SK-N-SH treated with all-trans-retinoic acid at 6 μM for 48 hours (cell line): Measurements from ENCODE around the gene PDCD2L.

Experiments used
- ATAC-seq: fragments of 200-7000 bp; cut with Tn5 transposase; 3 replicates; pipeline ENCODE4 v1.9.1; 2020; ENCODE audit warnings: mild to moderate bottlenecking, moderate library complexity
- ARNTL ChIP-seq: fragments of 450-650 bp; formaldehyde crosslinking; IDR thresholded peaks from 2 replicates; pipeline ENCODE4 v1.5.0; 2020; ENCODE audit warnings: low read depth, mild to moderate bottlenecking, moderate library complexity, borderline replicate concordance
- BACH2 ChIP-seq: fragments of 250-450 bp; sonication (Bioruptor Pico); IDR thresholded peaks from 2 replicates; pipeline ENCODE4 v1.9.0; 2021; ENCODE audit warnings: mild to moderate bottlenecking, borderline replicate concordance
- CREB5 ChIP-seq: fragments of 250-450 bp; sonication (Bioruptor Pico); IDR thresholded peaks from 2 replicates; pipeline ENCODE4 v1.5.1; 2020; ENCODE audit warnings: low read depth, mild to moderate bottlenecking, moderate library complexity
- CSDC2 ChIP-seq: fragments of 250-450 bp; sonication (Bioruptor Pico); IDR thresholded peaks from 2 replicates; pipeline ENCODE4 v1.5.0; 2020; ENCODE audit warnings: mild to moderate bottlenecking, moderate library complexity
- CSRNP3 ChIP-seq: fragments of 250-450 bp; sonication (Bioruptor Pico); IDR thresholded peaks from 2 replicates; pipeline ENCODE4 v1.5.1; 2021; ENCODE audit warnings: mild to moderate bottlenecking, moderate library complexity
- ESRRG ChIP-seq: fragments of 250-450 bp; sonication (Bioruptor Pico); IDR thresholded peaks from 2 replicates; pipeline ENCODE4 v1.6.1; 2021; ENCODE audit warnings: mild to moderate bottlenecking
- ISL1 ChIP-seq: fragments of 250-450 bp; sonication (Bioruptor Pico); IDR thresholded peaks from 2 replicates; pipeline ENCODE4 v2.1.2; 2022; ENCODE audit warnings: mild to moderate bottlenecking, moderate library complexity
- OSR1 ChIP-seq: fragments of 250-450 bp; sonication (Bioruptor Pico); IDR thresholded peaks from 2 replicates; pipeline ENCODE4 v1.8.0; 2022; ENCODE audit warnings: moderate library complexity, mild to moderate bottlenecking, inconsistent platforms
- PATZ1 ChIP-seq: fragments of 250-450 bp; sonication (Bioruptor Pico); IDR thresholded peaks from 2 replicates; pipeline ENCODE4 v1.8.0; 2020; ENCODE audit warnings: mild to moderate bottlenecking, moderate library complexity, borderline replicate concordance
- POU6F1 ChIP-seq: fragments of 250-450 bp; sonication (Bioruptor Pico); IDR thresholded peaks from 2 replicates; pipeline ENCODE4 v1.8.0; 2021; ENCODE audit warnings: low read depth, mild to moderate bottlenecking, moderate library complexity, borderline replicate concordance
- RARB ChIP-seq: fragments of 250-450 bp; sonication (Bioruptor Pico); IDR thresholded peaks from 2 replicates; pipeline ENCODE4 v1.8.0; 2021; ENCODE audit warnings: mild to moderate bottlenecking, moderate library complexity
- SNAI2 ChIP-seq: fragments of 250-450 bp; sonication (Bioruptor Pico); IDR thresholded peaks from 2 replicates; pipeline ENCODE4 v1.5.0; 2020; ENCODE audit warnings: mild to moderate bottlenecking, moderate library complexity
- TOX ChIP-seq: fragments of 250-450 bp; sonication (Bioruptor Pico); IDR thresholded peaks from 2 replicates; pipeline ENCODE4 v1.8.0; 2021; ENCODE audit warnings: mild to moderate bottlenecking, moderate library complexity, borderline replicate concordance
- TSHZ2 ChIP-seq: fragments of 250-450 bp; sonication (Bioruptor Pico); IDR thresholded peaks from 2 replicates; pipeline ENCODE4 v1.5.0; 2020; ENCODE audit warnings: mild to moderate bottlenecking, moderate library complexity
- ZC3H10 ChIP-seq: fragments of 250-450 bp; sonication (Bioruptor Pico); IDR thresholded peaks from 2 replicates; pipeline ENCODE4 v1.5.1; 2021; ENCODE audit warnings: mild to moderate bottlenecking, moderate library complexity
- ZFP3 ChIP-seq: fragments of 250-450 bp; sonication (Bioruptor Pico); IDR thresholded peaks from 2 replicates; pipeline ENCODE4 v1.5.0; 2020; ENCODE audit warnings: mild to moderate bottlenecking, moderate library complexity
- ZFP30 ChIP-seq: fragments of 450-650 bp; formaldehyde crosslinking; IDR thresholded peaks from 2 replicates; pipeline ENCODE4 v1.5.0; 2022; ENCODE audit warnings: mild to moderate bottlenecking, moderate library complexity

Gene PDCD2L

GRCh38 chr19:34365463-34366401 lies 38.5 kb upstream of the PDCD2L start:
- TF ChIP-seq CREB5 (CRISPR knock-in tag), result no peak
- no peak for TF ChIP-seq ZFP30 (CRISPR knock-in tag)
- no peak for TF ChIP-seq ZFP3
- no peak for TF ChIP-seq TSHZ2
- no peak for TF ChIP-seq ZC3H10 (CRISPR knock-in tag)
- TF ChIP-seq TOX (CRISPR knock-in tag), result no peak
- peak; percentile 70 for ATAC-seq

GRCh38 chr19:34366738-34367623 lies 37.2 kb upstream of the PDCD2L start:
- no peak for TF ChIP-seq RARB (CRISPR knock-in tag)
- TF ChIP-seq CSRNP3, result no peak
- TF ChIP-seq CREB5 (CRISPR knock-in tag), result no peak
- TF ChIP-seq SNAI2, result no peak
- no peak for TF ChIP-seq PATZ1 (CRISPR knock-in tag)
- ATAC-seq, result no peak

- TF ChIP-seq OSR1 (CRISPR knock-in tag) (no peak), POU6F1 (CRISPR knock-in tag) (no peak), BACH2 (no peak), CREB5 (CRISPR knock-in tag) (no peak), ARNTL (no peak), ISL1 (CRISPR knock-in tag) (no peak), ESRRG (CRISPR knock-in tag) (no peak), TSHZ2 (no peak), ZFP3 (no peak), CSDC2 (CRISPR knock-in tag) (no peak)
- no peak for ATAC-seq
Measured at GRCh38 chr19:34367624-34367957, 36.6 kb upstream of the PDCD2L start.
